ENCODE results near the gene JARID2.

Gene JARID2

GRCh38 chr6:15520626-15521203, 274.8 kb downstream of the JARID2 start:
- DNase-seq (ENCODE audit: low read depth) = no peak

- no peak for DNase-seq (ENCODE audit: low read depth)
Measured at GRCh38 chr6:15521582-15521981, 275.7 kb downstream of the JARID2 start.

- DNase-seq (ENCODE audit: low read depth) = no peak
Measured at GRCh38 chr6:15522026-15522425, 276.2 kb downstream of the JARID2 start.

GRCh38 chr6:15522427-15522826, 276.6 kb downstream of the JARID2 start:
- no peak for DNase-seq (ENCODE audit: low read depth)

- DNase-seq (ENCODE audit: low read depth) = no peak
Measured at GRCh38 chr6:15522856-15523529, 277.1 kb downstream of the JARID2 start.

GRCh38 chr6:15523679-15524630, 278.1 kb downstream of the JARID2 start:
- no peak for DNase-seq (ENCODE audit: low read depth)

- no peak for DNase-seq (ENCODE audit: low read depth)
Measured at GRCh38 chr6:15524861-15525401, 279.1 kb downstream of the JARID2 start.

- DNase-seq (ENCODE audit: low read depth) = no peak
Measured at GRCh38 chr6:15526212-15526701, 280.4 kb downstream of the JARID2 start.

- DNase-seq (ENCODE audit: low read depth) = peak; percentile 31
Measured at GRCh38 chr6:15527838-15528617, 282.2 kb downstream of the JARID2 start.

- no peak for DNase-seq (ENCODE audit: low read depth)
Measured at GRCh38 chr6:15528870-15529269, 283.0 kb downstream of the JARID2 start.

GRCh38 chr6:15530411-15530810, 284.5 kb downstream of the JARID2 start:
- no peak for DNase-seq (ENCODE audit: low read depth)

- no peak for DNase-seq (ENCODE audit: low read depth)
Measured at GRCh38 chr6:15531973-15532372, 286.1 kb downstream of the JARID2 start.

- peak; percentile 20 for DNase-seq (ENCODE audit: low read depth)
Measured at GRCh38 chr6:15533379-15534026, 287.6 kb downstream of the JARID2 start.

GRCh38 chr6:15534974-15535373, 289.1 kb downstream of the JARID2 start:
- DNase-seq (ENCODE audit: low read depth) = no peak

- peak; percentile 30 for DNase-seq (ENCODE audit: low read depth)
Measured at GRCh38 chr6:15535495-15536197, 289.8 kb downstream of the JARID2 start.

GRCh38 chr6:15536198-15536955, 290.5 kb downstream of the JARID2 start:
- DNase-seq (ENCODE audit: low read depth) = peak; percentile 58

- no peak for DNase-seq (ENCODE audit: low read depth)
Measured at GRCh38 chr6:15538106-15538505, 292.2 kb downstream of the JARID2 start.

GRCh38 chr6:15538766-15539495, 293.1 kb downstream of the JARID2 start:
- no peak for DNase-seq (ENCODE audit: low read depth)

GRCh38 chr6:15539722-15540270, 293.9 kb downstream of the JARID2 start:
- no peak for DNase-seq (ENCODE audit: low read depth)
